ENCODE results near the gene HBS1L.

Gene HBS1L

DNA sequence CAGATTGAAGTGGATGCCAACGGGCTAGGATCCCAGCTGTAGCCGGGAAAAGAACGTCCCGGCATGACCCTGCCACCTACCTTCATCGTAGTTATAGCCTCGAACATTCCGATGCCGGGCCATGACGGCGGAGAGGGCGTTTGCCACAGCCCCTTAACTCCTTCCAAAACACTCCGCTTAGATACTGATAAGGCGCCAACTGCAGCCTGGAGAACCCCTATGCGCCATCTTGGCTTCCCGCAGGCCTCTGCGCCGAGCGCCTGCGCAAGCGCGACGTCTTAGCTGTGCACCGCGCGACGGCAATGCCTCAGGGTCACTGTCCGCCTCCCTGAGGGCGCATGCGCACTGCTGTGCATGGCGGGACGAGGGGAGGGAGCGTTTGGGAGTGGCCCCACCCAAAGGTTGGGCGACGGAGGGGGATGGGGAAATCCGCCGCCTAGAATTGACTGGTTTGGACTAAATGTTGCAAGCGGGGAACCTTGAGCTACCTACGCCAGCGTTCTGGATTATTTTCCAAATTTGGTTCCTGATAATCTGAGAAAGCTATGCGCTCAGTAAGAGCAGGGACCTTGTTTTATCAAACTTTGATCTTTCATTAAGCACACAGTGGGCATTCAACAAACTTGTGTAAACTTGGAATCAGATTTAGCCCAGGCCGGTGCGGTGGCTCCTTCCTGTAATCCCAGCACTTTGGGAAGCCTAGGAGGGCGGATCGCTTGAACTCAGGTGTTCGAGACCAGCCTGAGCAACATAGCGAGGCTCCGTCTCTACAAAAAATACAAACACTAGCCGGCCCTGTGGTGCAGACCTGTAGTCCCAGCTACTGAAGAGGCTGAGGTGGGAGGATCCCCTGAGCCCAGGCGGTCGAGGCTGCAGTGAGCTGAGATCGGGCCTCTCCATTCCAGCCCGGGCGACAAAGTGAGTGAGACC is at the start of gene HBS1L:
Gene HBS1L, minus strand, starts transcription at position 254 of the 930 bp plus-strand sequence. Its CDS starts 131 bp downstream, at position 123.
- H3K36me3 Mint-ChIP-seq, result peaks cover 3% of the 10 kb centered on the region
- peak within 1 kb of the TSS; percentile 99 for H3K27ac Mint-ChIP-seq
- H3K4me3 Mint-ChIP-seq, result peak within 1 kb of the TSS; percentile 98
- H3K27me3 Mint-ChIP-seq, result no peaks in the 10 kb centered on the region
- H3K9me3 Mint-ChIP-seq, result no peaks in the 10 kb centered on the region
- peaks cover 41% of the 10 kb centered on the region for H3K4me1 Mint-ChIP-seq

DNA sequence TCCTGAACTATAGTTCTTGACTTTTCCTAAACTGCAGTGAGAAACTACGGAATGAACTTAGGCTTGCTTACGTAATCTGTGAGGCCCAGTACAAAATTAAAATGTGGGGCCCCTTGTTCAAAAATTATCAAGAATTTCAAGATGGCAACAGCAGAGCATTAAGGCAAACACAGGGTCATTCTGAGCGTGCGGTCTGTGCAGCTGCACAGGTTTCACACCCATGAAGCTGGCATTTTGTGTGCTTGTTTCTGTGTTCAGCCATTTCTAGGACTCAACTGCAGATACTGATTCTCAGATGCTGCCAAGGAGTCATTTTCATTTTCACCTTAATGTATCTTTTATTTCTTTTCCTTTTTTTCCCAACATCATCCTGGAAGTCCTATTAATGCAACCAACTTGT is 49.6 kb upstream of the HBS1L start:
- Mint-ChIP-seq H3K4me1 (peaks cover 83% of the 10 kb centered on the region), H3K4me3 (no peak overlapping the region), H3K9me3 (peaks cover 4% of the 10 kb centered on the region), H3K36me3 (peaks cover 4% of the 10 kb centered on the region), H3K27me3 (no peaks in the 10 kb centered on the region), H3K27ac (peak overlapping the region; percentile 85)

DNA sequence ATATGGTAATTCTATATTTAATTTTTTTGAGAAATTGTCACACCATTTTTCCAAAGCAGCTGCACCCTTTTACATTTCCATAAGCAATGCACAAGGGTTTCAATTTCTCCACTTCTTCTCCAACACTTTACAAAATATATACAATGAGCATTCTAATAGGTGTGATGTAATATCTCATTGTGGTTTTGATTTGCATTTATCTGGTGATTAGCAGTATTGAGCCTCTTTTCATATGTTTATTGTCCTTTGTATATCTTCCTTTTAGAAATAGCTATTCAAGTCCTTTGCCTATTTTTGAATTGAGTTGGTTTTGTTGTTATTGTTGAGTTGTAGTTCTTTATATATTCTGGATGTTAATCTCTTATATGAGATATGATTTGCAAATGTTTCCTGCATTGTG is 47.6 kb upstream of the HBS1L start:
- H3K36me3 Mint-ChIP-seq, result peaks cover 4% of the 10 kb centered on the region
- H3K27ac Mint-ChIP-seq, result no peak overlapping the region
- no peak overlapping the region for H3K4me3 Mint-ChIP-seq
- H3K9me3 Mint-ChIP-seq, result peaks cover 4% of the 10 kb centered on the region
- no peaks in the 10 kb centered on the region for H3K27me3 Mint-ChIP-seq
- peaks cover 83% of the 10 kb centered on the region for H3K4me1 Mint-ChIP-seq

DNA sequence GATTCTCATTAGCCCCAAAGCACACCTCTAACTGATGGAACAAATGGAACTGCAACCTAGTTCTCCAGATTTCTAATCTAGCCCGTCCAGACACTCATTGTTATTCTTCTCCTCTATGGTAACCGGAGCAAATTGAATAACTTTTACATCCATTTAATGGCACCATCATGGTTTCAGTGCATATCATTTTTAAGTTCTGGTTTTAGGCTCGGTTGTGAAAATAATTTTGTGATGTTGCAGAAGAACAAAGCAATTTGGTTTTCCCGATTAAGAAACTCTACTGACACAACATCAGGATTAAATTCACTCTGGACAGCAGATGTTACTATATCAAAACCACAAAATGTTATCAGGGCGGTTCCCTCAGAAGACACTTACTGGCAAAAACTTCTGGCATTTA is 42.5 kb upstream of the HBS1L start:
- Mint-ChIP-seq H3K36me3 (peaks cover 5% of the 10 kb centered on the region), H3K9me3 (peaks cover 7% of the 10 kb centered on the region), H3K4me3 (no peak overlapping the region), H3K4me1 (peaks cover 82% of the 10 kb centered on the region), H3K27ac (no peak overlapping the region), H3K27me3 (no peaks in the 10 kb centered on the region)

DNA sequence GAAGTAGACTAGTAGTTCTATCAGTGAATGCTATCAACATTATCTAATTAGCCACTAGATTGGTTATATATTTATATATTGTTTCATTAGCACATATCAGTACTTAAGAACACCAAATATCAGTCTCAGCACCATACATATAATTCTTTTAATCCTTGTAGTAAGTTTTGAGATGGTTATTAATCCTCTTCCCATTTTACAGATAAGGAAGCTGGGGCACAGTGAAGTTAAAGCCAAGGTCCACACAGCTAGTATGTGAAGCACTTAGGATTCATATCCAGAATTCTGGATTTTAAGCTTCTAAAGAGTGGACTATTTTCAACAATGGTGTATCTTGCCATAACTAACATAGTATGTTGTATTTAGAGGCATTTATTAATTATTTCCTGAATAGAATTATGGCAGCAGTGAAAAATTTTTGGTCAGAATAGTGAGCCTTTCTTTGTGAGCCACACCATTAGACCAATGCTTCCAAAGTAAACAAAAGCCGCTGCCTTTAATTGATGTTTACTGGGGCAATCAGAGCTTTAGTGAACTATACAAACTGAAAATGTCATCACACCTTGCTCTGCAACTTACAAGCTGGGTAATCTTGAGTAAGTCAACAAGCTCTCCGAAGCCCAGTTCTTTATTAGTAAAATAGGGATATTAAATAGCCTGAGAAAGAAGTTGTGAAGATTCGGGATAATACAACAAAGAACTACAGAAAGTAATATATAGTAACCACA is 41.9 kb upstream of the HBS1L start:
- Mint-ChIP-seq H3K27ac (peak overlapping the region; percentile 30), H3K9me3 (peaks cover 7% of the 10 kb centered on the region), H3K36me3 (peaks cover 5% of the 10 kb centered on the region), H3K27me3 (no peaks in the 10 kb centered on the region), H3K4me3 (no peak overlapping the region), H3K4me1 (peaks cover 81% of the 10 kb centered on the region)

DNA sequence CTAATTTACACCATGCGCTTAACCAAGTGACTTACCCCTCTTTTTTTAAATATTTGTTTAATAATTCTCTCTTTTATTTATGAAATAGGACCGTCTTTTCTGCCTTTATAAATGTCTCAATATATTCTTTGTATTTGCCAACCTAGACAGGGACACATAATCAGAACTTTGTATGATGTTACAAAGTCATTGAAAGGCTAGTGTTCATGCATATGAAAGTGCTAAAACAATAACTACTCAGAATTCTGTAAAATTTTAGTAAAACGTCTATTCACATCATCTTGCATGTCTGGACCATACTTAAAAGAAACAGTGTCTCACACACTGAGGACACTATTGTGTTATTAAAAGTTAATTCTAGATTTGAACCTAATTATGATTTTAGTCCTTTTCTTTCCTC is 41.1 kb upstream of the HBS1L start:
- H3K27me3 Mint-ChIP-seq, result no peaks in the 10 kb centered on the region

DNA sequence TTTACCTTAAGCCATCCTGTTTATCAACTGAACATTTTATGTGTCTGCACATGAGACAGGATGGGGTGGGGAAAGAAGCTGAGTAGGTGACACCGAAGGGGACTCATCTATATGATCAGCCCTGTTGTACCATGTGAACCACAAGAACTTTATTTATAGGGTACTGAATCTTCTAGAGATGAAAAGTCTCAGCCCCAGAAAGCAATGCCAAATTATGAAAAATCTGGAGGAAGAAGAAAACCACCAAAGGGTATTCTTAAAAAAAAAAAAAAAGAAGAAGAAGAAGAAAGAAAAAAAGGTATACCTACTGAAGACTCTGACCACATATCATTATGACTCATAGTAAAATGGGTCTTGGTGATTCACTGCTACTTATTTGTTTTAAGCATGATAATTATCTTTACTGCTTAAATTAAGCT is 39.8 kb upstream of the HBS1L start:
- peak overlapping the region; percentile 53 for H3K4me3 Mint-ChIP-seq
- peak overlapping the region; percentile 92 for H3K27ac Mint-ChIP-seq
- H3K4me1 Mint-ChIP-seq, result peaks cover 84% of the 10 kb centered on the region
- H3K36me3 Mint-ChIP-seq, result peaks cover 1% of the 10 kb centered on the region
- peaks cover 11% of the 10 kb centered on the region for H3K9me3 Mint-ChIP-seq
- no peaks in the 10 kb centered on the region for H3K27me3 Mint-ChIP-seq

More for the DNA sequence above, 41.1 kb upstream of the HBS1L start:
- H3K9me3 Mint-ChIP-seq, result peaks cover 10% of the 10 kb centered on the region
- H3K4me1 Mint-ChIP-seq, result peaks cover 81% of the 10 kb centered on the region
- peaks cover 5% of the 10 kb centered on the region for H3K36me3 Mint-ChIP-seq
- no peak overlapping the region for H3K4me3 Mint-ChIP-seq
- H3K27ac Mint-ChIP-seq, result peak overlapping the region; percentile 55

DNA sequence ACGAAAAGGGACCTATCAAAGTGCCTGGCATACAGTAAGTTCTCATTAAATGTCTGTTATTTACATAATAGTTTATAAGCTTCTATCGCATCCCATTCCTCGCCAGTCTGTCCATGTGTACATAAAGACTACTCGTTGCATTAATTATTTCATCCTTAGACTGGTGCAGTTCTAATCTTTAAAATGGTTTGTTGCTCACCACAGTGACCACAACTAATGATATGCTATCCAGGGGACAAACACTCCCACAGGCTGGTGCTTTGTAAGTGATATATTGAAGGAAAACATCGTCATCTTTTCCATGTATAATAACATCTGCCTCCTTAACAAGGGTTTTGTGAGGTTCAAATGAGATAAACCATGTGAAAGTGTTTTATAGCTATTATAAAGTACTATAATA is 39.0 kb upstream of the HBS1L start:
- H3K4me1 Mint-ChIP-seq, result peaks cover 85% of the 10 kb centered on the region
- H3K27me3 Mint-ChIP-seq, result no peaks in the 10 kb centered on the region
- peaks cover 1% of the 10 kb centered on the region for H3K36me3 Mint-ChIP-seq
- H3K27ac Mint-ChIP-seq, result peak overlapping the region; percentile 92
- H3K9me3 Mint-ChIP-seq, result peaks cover 11% of the 10 kb centered on the region
- no peak overlapping the region for H3K4me3 Mint-ChIP-seq

DNA sequence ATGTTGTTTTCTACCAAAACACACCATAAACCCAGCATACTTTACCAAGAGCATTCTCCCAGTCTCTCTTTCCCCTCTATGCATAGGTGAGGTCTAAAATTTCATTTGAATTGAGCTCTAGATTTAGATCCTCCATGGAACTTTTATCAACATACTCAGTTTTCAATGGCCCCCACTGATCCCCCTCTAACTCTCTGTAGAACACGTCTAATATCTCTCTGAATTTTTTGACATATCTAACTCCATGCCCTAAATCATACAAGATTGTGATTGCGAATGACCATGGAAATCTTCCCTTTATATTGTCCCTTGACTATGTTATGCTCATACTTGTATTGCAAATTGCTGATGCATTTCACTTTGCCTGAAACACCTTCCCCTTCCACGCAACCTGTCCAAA is 38.1 kb upstream of the HBS1L start:
- Mint-ChIP-seq H3K4me3 (peak overlapping the region; percentile 51), H3K36me3 (peaks cover 1% of the 10 kb centered on the region), H3K27ac (peak overlapping the region; percentile 74), H3K9me3 (peaks cover 11% of the 10 kb centered on the region), H3K4me1 (peaks cover 92% of the 10 kb centered on the region), H3K27me3 (no peaks in the 10 kb centered on the region)

DNA sequence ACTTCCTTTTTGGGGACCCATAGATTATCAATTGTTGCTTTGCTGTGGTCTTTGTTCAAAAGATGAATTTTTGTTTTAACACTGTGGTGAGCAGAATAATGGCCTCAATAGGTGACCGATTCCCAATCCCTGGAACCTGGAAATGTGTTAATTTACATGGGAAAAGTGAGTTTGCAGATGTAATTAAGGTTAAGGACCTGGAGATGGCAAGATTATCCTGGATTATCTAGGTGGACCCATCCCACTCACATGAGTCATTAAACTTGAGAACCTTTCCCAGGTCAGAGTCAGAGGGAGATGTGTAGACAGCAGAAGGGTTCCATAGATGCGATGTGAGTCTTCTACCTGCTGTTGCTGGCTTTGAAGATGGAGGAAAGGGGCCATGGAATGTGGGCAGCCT is 36.2 kb upstream of the HBS1L start:
- H3K9me3 Mint-ChIP-seq, result peaks cover 11% of the 10 kb centered on the region
- H3K36me3 Mint-ChIP-seq, result peaks cover 1% of the 10 kb centered on the region
- no peaks in the 10 kb centered on the region for H3K27me3 Mint-ChIP-seq
- H3K4me1 Mint-ChIP-seq, result peaks cover 97% of the 10 kb centered on the region
- peak overlapping the region; percentile 84 for H3K27ac Mint-ChIP-seq
- H3K4me3 Mint-ChIP-seq, result peak overlapping the region; percentile 15

DNA sequence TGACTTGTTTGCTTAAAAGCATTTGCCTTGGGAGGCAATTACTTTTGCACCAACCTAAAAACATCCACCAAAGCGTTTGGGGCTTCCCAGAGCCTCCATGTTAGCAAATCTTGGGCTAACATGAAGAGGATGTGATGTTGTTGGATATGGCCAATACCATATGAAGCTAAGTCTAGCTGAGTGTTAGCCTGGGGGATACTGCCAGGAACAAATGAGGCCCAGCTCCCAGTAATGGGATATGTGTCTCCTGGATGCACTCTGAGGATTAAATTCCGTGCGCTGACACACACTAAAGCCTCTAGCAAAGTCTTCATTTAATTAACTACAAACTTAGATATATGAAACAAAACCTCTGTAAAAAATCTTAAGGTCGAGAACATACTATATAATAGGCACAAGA is 35.3 kb upstream of the HBS1L start:
- H3K36me3 Mint-ChIP-seq, result peaks cover 1% of the 10 kb centered on the region
- H3K4me1 Mint-ChIP-seq, result peaks cover 99% of the 10 kb centered on the region
- H3K27ac Mint-ChIP-seq, result peak overlapping the region; percentile 84
- peak overlapping the region; percentile 15 for H3K4me3 Mint-ChIP-seq
- peaks cover 11% of the 10 kb centered on the region for H3K9me3 Mint-ChIP-seq
- no peaks in the 10 kb centered on the region for H3K27me3 Mint-ChIP-seq

DNA sequence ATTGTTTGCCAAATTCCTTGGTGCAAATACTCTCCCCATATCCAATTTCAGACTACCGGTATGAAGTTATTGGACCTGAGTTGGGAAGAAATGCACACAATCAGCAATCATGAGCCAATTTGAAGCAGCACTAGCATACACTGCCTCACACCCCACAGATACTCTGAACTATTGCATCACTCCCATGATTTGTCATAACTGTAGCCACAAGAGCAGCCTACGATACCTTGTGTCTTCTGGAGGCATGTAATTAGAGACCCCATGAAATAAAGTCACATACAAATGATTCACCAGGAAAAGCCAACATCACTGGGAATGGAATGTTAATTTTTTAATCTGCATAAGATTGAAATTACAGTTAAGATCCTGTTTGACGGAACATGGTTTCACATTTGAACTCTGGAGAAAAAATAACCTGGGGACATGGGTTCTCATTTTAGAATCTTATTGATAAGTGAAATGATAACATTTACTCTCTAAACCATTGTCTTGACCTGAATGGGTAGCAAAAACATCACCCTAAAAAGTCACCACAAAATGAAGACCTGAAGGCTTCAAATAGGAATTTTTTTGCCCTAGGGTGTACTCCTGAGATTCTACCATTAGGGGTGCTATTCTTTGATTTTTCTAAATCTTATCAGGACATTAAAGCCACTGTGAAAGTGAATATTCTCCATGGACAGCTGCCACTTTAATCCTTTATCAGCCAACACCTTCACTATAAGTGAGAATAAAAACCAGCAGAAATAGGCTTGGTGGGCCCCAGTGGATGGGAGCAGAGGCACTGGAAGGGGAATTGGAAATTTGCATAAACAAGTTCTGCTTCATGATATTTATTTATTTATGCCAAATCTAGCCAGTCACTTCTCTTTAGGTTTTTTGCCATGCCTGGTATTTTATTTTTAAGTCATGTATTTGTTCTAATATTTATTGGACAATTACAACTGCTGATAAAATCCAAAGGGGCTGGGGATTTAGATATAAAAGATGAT is 34.5 kb upstream of the HBS1L start:
- Mint-ChIP-seq H3K9me3 (peaks cover 11% of the 10 kb centered on the region), H3K27ac (peak overlapping the region; percentile 84), H3K4me3 (peak overlapping the region; percentile 60), H3K4me1 (peaks cover 97% of the 10 kb centered on the region), H3K27me3 (no peaks in the 10 kb centered on the region), H3K36me3 (peaks cover 1% of the 10 kb centered on the region)

DNA sequence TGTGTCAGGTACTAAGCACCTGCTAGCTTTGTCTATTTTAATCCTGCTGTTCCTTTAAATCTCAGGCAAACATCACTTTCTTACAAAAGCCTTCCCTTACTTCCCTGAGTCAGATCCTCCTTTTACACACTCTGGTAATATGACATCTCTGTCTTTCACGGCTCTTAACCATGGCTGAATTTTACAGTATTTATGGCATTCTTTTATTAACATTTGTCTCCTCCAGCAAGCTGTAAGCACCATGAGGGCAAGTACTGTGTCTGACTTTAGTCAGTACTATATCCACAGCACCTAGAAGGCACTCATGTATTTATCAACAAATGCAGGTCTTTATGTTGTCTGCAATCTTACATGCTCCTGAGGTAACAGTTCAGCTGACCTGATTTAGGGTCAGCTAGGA is 33.7 kb upstream of the HBS1L start:
- Mint-ChIP-seq H3K9me3 (peaks cover 11% of the 10 kb centered on the region), H3K27ac (peak overlapping the region; percentile 93), H3K27me3 (no peaks in the 10 kb centered on the region), H3K36me3 (peaks cover 1% of the 10 kb centered on the region), H3K4me3 (peak overlapping the region; percentile 69), H3K4me1 (peaks cover 95% of the 10 kb centered on the region)

DNA sequence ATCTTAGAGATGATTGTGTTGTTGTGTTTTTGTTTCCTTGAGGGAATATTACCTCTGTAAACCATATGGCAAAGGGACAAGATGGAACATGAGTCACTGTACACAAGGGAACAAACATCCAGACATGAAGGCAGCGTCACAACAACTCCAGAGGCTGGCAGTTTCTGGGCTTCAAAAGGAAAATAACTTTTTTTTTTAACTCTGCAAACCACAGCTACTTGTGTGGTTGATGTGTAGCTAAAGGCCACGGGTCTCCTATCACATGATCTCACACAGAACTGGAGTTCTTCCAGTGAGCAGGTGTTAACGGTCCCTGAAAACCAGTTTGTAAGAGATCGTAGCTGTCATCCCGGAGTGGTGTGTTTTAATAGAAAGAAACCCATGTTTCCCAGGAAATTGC is 33.2 kb upstream of the HBS1L start:
- Mint-ChIP-seq H3K27me3 (no peaks in the 10 kb centered on the region), H3K36me3 (peaks cover 2% of the 10 kb centered on the region), H3K27ac (peak overlapping the region; percentile 93), H3K4me3 (peak overlapping the region; percentile 69), H3K4me1 (peaks cover 91% of the 10 kb centered on the region), H3K9me3 (peaks cover 11% of the 10 kb centered on the region)

DNA sequence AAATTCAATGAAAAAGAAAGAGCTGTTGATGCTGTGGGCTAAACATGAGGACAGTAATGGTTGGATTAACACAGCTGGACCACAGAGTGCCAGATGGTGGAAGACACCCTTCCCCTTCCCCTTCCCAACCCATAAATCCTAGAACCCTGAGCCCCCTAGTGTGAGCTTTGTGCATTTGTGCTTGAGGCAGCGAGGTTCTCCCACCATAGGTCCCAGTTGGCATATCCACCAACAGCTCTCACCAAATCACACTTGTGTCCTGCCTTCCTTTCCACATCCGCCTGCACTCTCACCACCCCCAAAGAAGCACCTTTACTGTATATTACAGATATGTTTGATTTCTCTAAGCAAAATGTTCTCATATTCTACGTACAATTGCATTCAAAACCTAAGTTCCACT is 32.8 kb upstream of the HBS1L start:
- Mint-ChIP-seq H3K27ac (peak overlapping the region; percentile 93), H3K4me3 (peak overlapping the region; percentile 69), H3K4me1 (peaks cover 87% of the 10 kb centered on the region)

More for the DNA sequence above, 32.8 kb upstream of the HBS1L start:
- Mint-ChIP-seq H3K36me3 (peaks cover 2% of the 10 kb centered on the region), H3K27me3 (no peaks in the 10 kb centered on the region), H3K9me3 (peaks cover 8% of the 10 kb centered on the region)
